ENCODE results near the gene ATP5F1D. TPM values are rescaled to one million over a fixed set of nuclear protein-coding genes. Genes with fewer than 3 reads are reported as not detected.

ATP5F1D gene
- total RNA-seq, 1 experiment from 2014 or later = 51.3 TPM

- DNase-seq (ENCODE audit: low read depth) = no peak
Observed at GRCh38 chr19:1291761-1292418, 50.3 kb downstream of the ATP5F1D start.

DNA sequence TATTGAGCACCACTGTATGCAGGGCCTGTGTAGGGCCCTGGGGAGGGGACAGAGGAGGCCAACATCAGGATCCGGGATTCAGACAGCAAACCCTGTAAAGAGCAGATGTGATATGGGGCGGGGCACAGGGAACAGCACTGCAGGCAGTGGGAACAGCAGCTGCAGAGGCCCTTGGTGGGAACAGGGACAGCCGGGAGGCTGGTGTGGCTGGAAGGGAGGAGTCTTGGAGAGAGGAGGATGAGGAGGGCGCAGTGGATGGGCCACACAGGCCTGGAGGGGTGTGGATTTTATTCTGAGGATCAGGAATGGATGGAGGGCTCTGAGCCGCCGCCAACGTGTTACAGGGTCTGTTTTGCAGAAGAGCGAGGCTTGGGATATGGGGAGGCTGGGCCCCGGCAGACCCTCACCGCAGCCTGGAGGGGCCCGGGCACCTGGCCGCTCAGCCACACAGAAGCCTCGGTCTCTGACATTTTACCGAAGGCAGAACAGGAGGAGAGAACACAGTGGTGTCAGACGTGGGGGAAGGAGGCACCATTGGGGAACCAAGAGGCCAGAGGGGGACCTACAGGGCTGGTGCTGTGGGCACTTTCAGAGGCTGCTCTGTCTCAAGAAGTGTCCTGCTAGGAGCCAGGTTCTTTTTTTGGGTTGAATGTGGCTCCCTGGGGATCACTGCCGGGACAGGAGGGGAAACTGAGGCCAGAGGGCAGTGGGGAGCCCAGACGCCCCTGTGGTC lies 51.0 kb downstream of the ATP5F1D start:
- no peak for DNase-seq (ENCODE audit: low read depth)

DNA sequence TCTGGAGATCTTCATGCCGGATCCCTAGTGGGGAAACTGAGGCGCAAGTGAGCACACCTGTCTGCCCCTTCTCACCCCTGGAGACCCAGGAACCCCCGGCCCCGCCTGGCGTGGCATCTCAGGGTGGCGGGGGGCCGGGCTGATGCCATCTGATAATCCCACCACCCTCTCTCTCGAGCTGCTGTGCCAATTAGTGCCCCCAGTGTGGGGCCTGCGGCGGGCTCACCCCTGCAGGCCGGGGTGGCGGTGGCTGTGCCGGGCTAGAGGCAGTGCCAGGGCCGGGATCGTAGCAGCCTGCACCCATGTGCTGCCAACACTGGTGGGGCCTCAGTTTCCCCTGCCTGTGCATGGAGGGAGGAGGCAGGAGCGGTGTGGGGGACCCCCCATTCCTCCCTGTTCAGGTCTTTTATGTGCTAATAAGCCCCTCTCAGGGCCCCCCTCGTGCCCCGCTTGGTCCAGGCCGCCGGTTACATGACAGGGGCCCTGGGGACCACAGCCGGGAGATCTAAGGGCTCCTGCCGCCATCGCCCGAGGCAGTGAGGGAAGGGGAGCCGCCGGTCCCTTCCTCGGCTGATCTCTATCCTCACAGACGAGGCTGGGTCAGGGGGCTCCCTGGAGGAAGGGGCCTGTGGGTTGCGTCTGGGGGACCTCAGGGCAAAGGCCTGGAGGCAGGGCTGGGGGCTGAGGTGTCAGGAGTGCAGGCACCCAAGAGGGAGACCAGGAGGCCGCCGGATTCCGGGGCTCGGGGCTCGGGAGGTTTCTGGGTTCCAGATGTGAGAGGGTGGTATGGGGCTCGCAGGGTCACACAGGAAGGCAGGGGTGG lies 52.4 kb downstream of the ATP5F1D start:
- DNase-seq (ENCODE audit: low read depth) = no peak

Other genes starting within 250 kb of the ATP5F1D start
- 0.11 and 0.19 TPM in 2 replicates for gene GRIN3B, start 241.3 kb upstream of the ATP5F1D start, total RNA-seq (2014; rRNA removed)
- 154 and 176 TPM in 2 replicates for gene TMEM259, start 220.6 kb upstream of the ATP5F1D start, total RNA-seq (2014; rRNA removed)
- not detected in 2 replicates for gene RNU6-2, start 220.2 kb upstream of the ATP5F1D start, total RNA-seq (2014; rRNA removed)
- 130 and 145 TPM in 2 replicates for gene CNN2, start 215.1 kb upstream of the ATP5F1D start, total RNA-seq (2014; rRNA removed)
- 18.1 and 21.5 TPM in 2 replicates for gene ABCA7, start 201.6 kb upstream of the ATP5F1D start, total RNA-seq (2014; rRNA removed)
- gene ARHGAP45, start 174.6 kb upstream of the ATP5F1D start, total RNA-seq (2014; rRNA removed) = 0.13 and 0.57 TPM in 2 replicates
- 277 and 355 TPM in 2 replicates for gene POLR2E, start 146.4 kb upstream of the ATP5F1D start, total RNA-seq (2014; rRNA removed)
- 347 and 363 TPM in 2 replicates for gene GPX4, start 137.8 kb upstream of the ATP5F1D start, total RNA-seq (2014; rRNA removed)
- 33.3 and 33.9 TPM in 2 replicates for gene SBNO2, start 67.5 kb upstream of the ATP5F1D start, total RNA-seq (2014; rRNA removed)
- 70.6 and 75.7 TPM in 2 replicates for gene STK11, start 36.0 kb upstream of the ATP5F1D start, total RNA-seq (2014; rRNA removed)
- 4.6 and 4.7 TPM in 2 replicates for gene CBARP, start 3.7 kb upstream of the ATP5F1D start, total RNA-seq (2014; rRNA removed)
- 12.6 and 15.6 TPM in 2 replicates for gene MIDN, start 6.8 kb downstream of the ATP5F1D start, total RNA-seq (2014; rRNA removed)
- 253 and 293 TPM in 2 replicates for gene CIRBP, start 27.6 kb downstream of the ATP5F1D start, total RNA-seq (2014; rRNA removed)
- 51.8 and 64.4 TPM in 2 replicates for gene FAM174C, start 33.8 kb downstream of the ATP5F1D start, total RNA-seq (2014; rRNA removed)
- 0.13 TPM in 1 of 2 replicates, not detected in the other for gene EFNA2, start 44.1 kb downstream of the ATP5F1D start, total RNA-seq (2014; rRNA removed)
- gene NDUFS7, start 142.2 kb downstream of the ATP5F1D start, total RNA-seq (2014; rRNA removed) = 99.3 and 139 TPM in 2 replicates
- 100 and 110 TPM in 2 replicates for gene GAMT, start 159.8 kb downstream of the ATP5F1D start, total RNA-seq (2014; rRNA removed)
- gene DAZAP1, start 165.8 kb downstream of the ATP5F1D start, total RNA-seq (2014; rRNA removed) = 74.4 and 82.1 TPM in 2 replicates
- 2,358 and 3,266 TPM in 2 replicates for gene RPS15, start 196.6 kb downstream of the ATP5F1D start, total RNA-seq (2014; rRNA removed)
- gene APC2, start 208.4 kb downstream of the ATP5F1D start, total RNA-seq (2014; rRNA removed) = 0.11 and 0.64 TPM in 2 replicates
- 49.5 and 61.2 TPM in 2 replicates for gene C19orf25, start 237.5 kb downstream of the ATP5F1D start, total RNA-seq (2014; rRNA removed)
- gene PCSK4, start 248.6 kb downstream of the ATP5F1D start, total RNA-seq (2014; rRNA removed) = 3.3 and 5.4 TPM in 2 replicates
- gene REEP6, start 249.4 kb downstream of the ATP5F1D start, total RNA-seq (2014; rRNA removed) = 1.5 and 2.1 TPM in 2 replicates